OCI-LY1 (cell line): Measurements from ENCODE around the gene PPP5C.

ENCODE experiments used
- CTCF ChIP-seq: fragments of 200-600 bp; sonication (generic), shearing (Covaris generic); IDR thresholded peaks from 2 replicates; pipeline ENCODE4 v1.5.1; 2017; ENCODE audit warnings: mild to moderate bottlenecking, antibody characterized with exemption, low read length, moderate library complexity, mixed read lengths
- EZH2 ChIP-seq: fragments of 200-600 bp; sonication (generic), shearing (Covaris generic); IDR thresholded peaks from 2 replicates; pipeline ENCODE4 v1.8.0; 2017; ENCODE audit warnings: borderline replicate concordance, mixed run types, mild to moderate bottlenecking, antibody characterized with exemption, low read length, moderate library complexity, mixed read lengths

GRCh38 chr19:46355234-46356148 lies 8.6 kb downstream of the PPP5C start:
- TF ChIP-seq CTCF (no peak), EZH2 (no peak)
